NCI-H1092 (cell line): ENCODE measurements around the gene WLS.

Experiments
- DNase-seq: peaks from one replicate; lab custom pipeline; 2025; lab: John Stamatoyannopoulos, UW

The WLS gene

GRCh38 chr1:68131261-68131660, 101.1 kb downstream of the WLS start:
- DNase-seq, result no peak

GRCh38 chr1:68129536-68130250, 102.6 kb downstream of the WLS start:
- no peak for DNase-seq

- DNase-seq, result no peak
These were observed 103.5 kb downstream of the WLS start for GRCh38 chr1:68128820-68129219.

GRCh38 chr1:68128157-68128556, 104.2 kb downstream of the WLS start:
- no peak for DNase-seq

GRCh38 chr1:68121536-68121935, 110.8 kb downstream of the WLS start:
- DNase-seq, result no peak

- DNase-seq, result peak; percentile 34
These were observed 112.1 kb downstream of the WLS start for GRCh38 chr1:68120136-68120791.

- DNase-seq, result no peak
These were observed 112.9 kb downstream of the WLS start for GRCh38 chr1:68119445-68119844.

GRCh38 chr1:68117416-68117815, 114.9 kb downstream of the WLS start:
- DNase-seq, result no peak

- DNase-seq, result peak; percentile 35
These were observed 115.6 kb downstream of the WLS start for GRCh38 chr1:68116643-68117235.

- no peak for DNase-seq
These were observed 117.0 kb downstream of the WLS start for GRCh38 chr1:68115308-68115707.

GRCh38 chr1:68113966-68114365, 118.4 kb downstream of the WLS start:
- DNase-seq, result no peak

- DNase-seq, result no peak
These were observed 119.5 kb downstream of the WLS start for GRCh38 chr1:68112835-68113243.

- no peak for DNase-seq
These were observed 120.5 kb downstream of the WLS start for GRCh38 chr1:68111519-68112436.

GRCh38 chr1:68107771-68108170, 124.6 kb downstream of the WLS start:
- DNase-seq, result no peak

- DNase-seq, result no peak
These were observed 128.3 kb downstream of the WLS start for GRCh38 chr1:68103884-68104554.

GRCh38 chr1:68103011-68103545, 129.2 kb downstream of the WLS start:
- no peak for DNase-seq

GRCh38 chr1:68101829-68102228, 130.5 kb downstream of the WLS start:
- no peak for DNase-seq

GRCh38 chr1:68100571-68100970, 131.8 kb downstream of the WLS start:
- DNase-seq, result no peak

GRCh38 chr1:68093737-68094136, 138.6 kb downstream of the WLS start:
- no peak for DNase-seq

- no peak for DNase-seq
These were observed 145.1 kb downstream of the WLS start for GRCh38 chr1:68087184-68087583.

- DNase-seq, result no peak
These were observed 146.6 kb downstream of the WLS start for GRCh38 chr1:68085752-68086151.
